Sigmoid colon (tissue), 7 donors: ENCODE measurements around the gene CPNE4. TPM values are rescaled to one million over a fixed set of nuclear protein-coding genes. Genes with fewer than 3 reads are reported as not detected.

Source experiments
- DNase-seq: peaks from one replicate; pipeline ENCODE4 v3.0.0-alpha.2; 2019
- H3K27ac ChIP-seq, 4 donors: fragments of 200-600 bp; sonication (generic); one replicate each; pipeline ENCODE4 v1.5.1; 2016 to 2019; ENCODE audit warnings: mild to moderate bottlenecking in 1 of 4
- H3K27me3 ChIP-seq, 3 donors: fragments of 200-600 bp; sonication (generic); one replicate each; pipeline ENCODE4 v1.5.1; 2019; ENCODE audit warnings: mild to moderate bottlenecking in 1 of 3
- H3K36me3 ChIP-seq, 4 donors: fragments of 200-600 bp; sonication (generic); one replicate each; pipeline ENCODE4 v1.5.1; 2016 to 2019
- H3K4me1 ChIP-seq, 4 donors: fragments of 200-600 bp; sonication (generic); one replicate each; pipeline ENCODE4 v1.5.1; 2017 to 2019
- H3K4me3 ChIP-seq, 4 donors: fragments of 200-600 bp; sonication (generic); one replicate each; pipeline ENCODE4 v1.5.1; 2017 to 2019; ENCODE audit warnings: mild to moderate bottlenecking in 2 of 4, moderate library complexity in 1 of 4
- H3K9me3 ChIP-seq, 4 donors: fragments of 200-600 bp in 3 of 4; sonication (generic) in 3 of 4; one replicate each; pipeline versions ENCODE4 v1.5.1 to v1.6.1; 2013 to 2019
- CTCF ChIP-seq, 4 experiments: fragments of 450-650 bp in 3 of 4; fragments of 200-600 bp in 1 of 4; IDR thresholded peaks; one replicate each; pipeline ENCODE4 v1.5.1; 2016 to 2019; ENCODE audit warnings: antibody characterized with exemption in 4 of 4, mild to moderate bottlenecking in 3 of 4, moderate library complexity in 2 of 4
- EP300 ChIP-seq, 4 donors: sonication (generic); formaldehyde crosslinking; IDR thresholded peaks; one replicate each; pipeline ENCODE4 v1.6.1; 2017; ENCODE audit warnings: antibody characterized with exemption in 4 of 4
- POLR2A ChIP-seq, 2 donors: fragments of 450-650 bp; IDR thresholded peaks; one replicate each; pipeline ENCODE4 v1.6.1; 2016; ENCODE audit warnings: antibody characterized with exemption in 2 of 2, mild to moderate bottlenecking in 2 of 2, moderate library complexity in 2 of 2
- POLR2AphosphoS5 ChIP-seq, 4 donors: sonication (generic); formaldehyde crosslinking; IDR thresholded peaks; one replicate each; pipeline ENCODE4 v1.6.1; 2017; ENCODE audit warnings: antibody characterized with exemption in 4 of 4
- WGBS, 2 donors: extraction: QIAGEN DNeasy Blood & Tissue Kit; methylation state at CpG; one replicate each; pipeline ENCODE4 v1.1.7; 2013; 5-methylcytosine and 5-hydroxymethylcytosine counted together
- intact Hi-C: fragments of 100-400 bp; cut with DNase I; formaldehyde crosslinking; loops from one replicate; pipeline ENCODE4 v1.15.1; 2023
- polyA plus RNA-seq, 3 donors: library from polyadenylated mRNA; stranded (reverse); fragments of 200-250 nt; gene quantifications; one replicate each; pipeline ENCODE4 v1.2.3, GENCODE V29; 2013
- total RNA-seq, 4 donors: library from RNA; depleted of rRNA; stranded (reverse); fragments of >200 nt; gene quantifications; one replicate each; pipeline ENCODE4 v1.1.0, GENCODE V29; 2016
- donor health status: healthy with polysubstance abuse.
- donor health status: Bipolar disorder and iron deficiency.
- donor health status: healthy.

Gene CPNE4
- total and polyA plus RNA-seq, 7 donors, result 0.23 to 1.1 (median 0.54) TPM; not detected in 2

GRCh38 chr3:131928593-131928992 is 106.2 kb downstream of the CPNE4 start:
- H3K36me3 ChIP-seq, result no peaks in the 10 kb centered on the region
- DNase-seq, result no peak
- H3K27ac ChIP-seq, result no peak overlapping the region
- no peak overlapping the region for H3K4me3 ChIP-seq
- H3K27me3 ChIP-seq, result no peaks in the 10 kb centered on the region
- TF ChIP-seq POLR2AphosphoS5 (IDR thresholded peaks at IDR 0.05) (no peak), CTCF (IDR thresholded peaks at IDR 0.05) (no peak), POLR2A (IDR thresholded peaks at IDR 0.05) (no peak), EP300 (IDR thresholded peaks at IDR 0.05) (no peak)
- 74 to 83% methylated on average over 2 of the region's 2 CpGs for WGBS, 2 donors
- H3K4me1 ChIP-seq, result no peaks in the 10 kb centered on the region
- no peaks in the 10 kb centered on the region for H3K9me3 ChIP-seq
- intact Hi-C loops, result no loop called here

GRCh38 chr3:131925571-131925970 is 109.2 kb downstream of the CPNE4 start:
- intact Hi-C loops, result no loop called here
- Histone ChIP-seq H3K27me3 (no peaks in the 10 kb centered on the region), H3K36me3 (no peaks in the 10 kb centered on the region), H3K4me1 (no peaks in the 10 kb centered on the region), H3K9me3 (no peaks in the 10 kb centered on the region), H3K27ac (no peak overlapping the region), H3K4me3 (no peak overlapping the region)
- no peak for DNase-seq
- WGBS, 2 donors, result 17 to 60% methylated on average over 1 of the region's 1 CpG
- TF ChIP-seq POLR2A (IDR thresholded peaks at IDR 0.05) (no peak), POLR2AphosphoS5 (IDR thresholded peaks at IDR 0.05) (no peak), EP300 (IDR thresholded peaks at IDR 0.05) (no peak), CTCF (IDR thresholded peaks at IDR 0.05) (no peak)

GRCh38 chr3:131922356-131922755 is 112.5 kb downstream of the CPNE4 start:
- no peaks in the 10 kb centered on the region for H3K4me1 ChIP-seq
- intact Hi-C loops, result no loop called here
- no peaks in the 10 kb centered on the region for H3K27me3 ChIP-seq
- no peaks in the 10 kb centered on the region for H3K36me3 ChIP-seq
- no peak for TF ChIP-seq POLR2AphosphoS5 (IDR thresholded peaks at IDR 0.05)
- 85 to 94% methylated on average over 1 of the region's 1 CpG for WGBS, 2 donors
- no peak overlapping the region for H3K27ac ChIP-seq
- H3K4me3 ChIP-seq, result no peak overlapping the region
- no peak for DNase-seq
- H3K9me3 ChIP-seq, result no peaks in the 10 kb centered on the region

GRCh38 chr3:131917006-131917405 is 117.8 kb downstream of the CPNE4 start:
- Histone ChIP-seq H3K36me3 (no peaks in the 10 kb centered on the region), H3K4me1 (no peaks in the 10 kb centered on the region), H3K27ac (no peak overlapping the region), H3K9me3 (no peaks in the 10 kb centered on the region), H3K27me3 (no peaks in the 10 kb centered on the region), H3K4me3 (no peak overlapping the region)
- TF ChIP-seq EP300 (IDR thresholded peaks at IDR 0.05) (no peak), POLR2AphosphoS5 (IDR thresholded peaks at IDR 0.05) (no peak), CTCF (IDR thresholded peaks at IDR 0.05) (no peak), POLR2A (IDR thresholded peaks at IDR 0.05) (no peak)
- no peak for DNase-seq
- intact Hi-C loops, result no loop called here
- WGBS, 2 donors, result 68 to 81% methylated on average over 3 of the region's 3 CpGs

- intact Hi-C loops, result no loop called here
- 53 to 70% methylated on average over 1 of the region's 1 CpG for WGBS, 2 donors
Measured at GRCh38 chr3:131914090-131914691, 120.6 kb downstream of the CPNE4 start.

More at GRCh38 chr3:131914090-131914691, 120.6 kb downstream of the CPNE4 start:
- Histone ChIP-seq H3K27ac (no peak overlapping the region), H3K27me3 (no peaks in the 10 kb centered on the region), H3K4me3 (no peak overlapping the region), H3K36me3 (no peaks in the 10 kb centered on the region), H3K9me3 (no peaks in the 10 kb centered on the region), H3K4me1 (no peaks in the 10 kb centered on the region)
- TF ChIP-seq POLR2A (IDR thresholded peaks at IDR 0.05) (no peak), POLR2AphosphoS5 (IDR thresholded peaks at IDR 0.05) (no peak), CTCF (IDR thresholded peaks at IDR 0.05) (no peak)
- DNase-seq, result no peak
